HG03378 (cell line): Measurements from ENCODE around the gene C6orf89.
"Not testable (repeated sequence)": the region's sequence is repeated elsewhere in the genome, so short reads cannot be mapped to it uniquely, and the experiment has no call there.

Experiments
- ATAC-seq: cut with Tn5 transposase; IDR thresholded peaks from one replicate; pipeline ENCODE4 v1.9.1; 2021; ENCODE audit warnings: mild to moderate bottlenecking, moderate library complexity; ENCODE audit not compliant: unreplicated experiment

The C6orf89 gene

GRCh38 chr6:36945301-36945700, 59.5 kb downstream of the C6orf89 start:
- ATAC-seq = no peak

DNA sequence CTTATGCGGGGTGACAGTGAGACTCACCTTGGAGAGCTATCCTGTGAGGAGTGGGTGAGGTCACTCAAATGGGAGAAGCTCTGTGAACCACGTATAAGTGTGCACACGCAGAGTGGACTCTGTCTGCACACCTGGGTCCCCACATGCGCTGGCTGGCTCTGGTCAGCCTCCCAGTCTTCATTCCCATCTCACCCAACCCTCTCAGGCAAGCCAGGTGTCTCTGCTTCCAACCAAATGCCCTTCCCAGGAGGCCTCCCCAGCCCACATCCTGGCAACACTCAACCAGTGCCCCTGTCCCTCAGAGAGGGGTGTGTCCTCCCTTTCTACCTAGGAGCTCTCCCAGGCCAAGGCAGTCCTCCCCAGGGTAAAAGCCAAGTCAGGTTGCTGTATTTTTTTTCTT, 60.8 kb downstream of the C6orf89 start:
- ATAC-seq = no peak

DNA sequence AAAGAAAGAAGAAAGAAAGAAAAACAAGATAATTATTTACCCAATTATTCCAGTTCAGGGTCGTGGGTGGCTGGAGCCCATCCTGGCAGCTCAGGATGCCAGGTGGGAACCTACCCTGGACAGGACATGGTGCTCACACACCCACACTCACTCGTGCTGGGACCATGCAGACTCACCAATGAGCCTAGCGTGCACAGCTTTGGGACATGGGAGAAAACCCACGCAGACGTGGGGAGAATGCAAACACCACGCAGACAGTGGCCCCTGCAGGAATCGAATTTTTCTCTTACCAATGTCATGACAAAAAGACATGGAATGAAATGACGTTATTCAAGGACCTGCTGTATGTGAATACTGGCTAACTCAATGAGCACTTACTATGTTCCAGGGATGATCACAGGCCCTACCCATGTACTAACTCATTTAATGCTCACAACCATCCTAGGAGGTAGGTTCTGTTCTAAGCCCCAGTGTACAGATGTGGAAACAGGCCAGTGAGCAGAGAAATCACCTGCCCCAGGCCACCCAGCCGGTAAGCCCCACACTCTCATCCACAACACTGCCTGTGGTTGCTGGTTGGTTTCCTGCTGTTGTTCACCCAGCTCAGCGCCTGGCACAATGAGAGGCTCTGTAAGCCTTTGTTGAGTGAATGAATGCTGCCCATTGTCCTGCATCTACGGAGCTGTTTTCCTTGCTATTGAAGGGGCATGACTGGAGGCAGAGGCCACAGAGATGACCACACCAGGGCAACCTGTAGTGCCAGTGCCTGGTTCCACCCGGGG, 62.0 kb downstream of the C6orf89 start:
- no peak for ATAC-seq

DNA sequence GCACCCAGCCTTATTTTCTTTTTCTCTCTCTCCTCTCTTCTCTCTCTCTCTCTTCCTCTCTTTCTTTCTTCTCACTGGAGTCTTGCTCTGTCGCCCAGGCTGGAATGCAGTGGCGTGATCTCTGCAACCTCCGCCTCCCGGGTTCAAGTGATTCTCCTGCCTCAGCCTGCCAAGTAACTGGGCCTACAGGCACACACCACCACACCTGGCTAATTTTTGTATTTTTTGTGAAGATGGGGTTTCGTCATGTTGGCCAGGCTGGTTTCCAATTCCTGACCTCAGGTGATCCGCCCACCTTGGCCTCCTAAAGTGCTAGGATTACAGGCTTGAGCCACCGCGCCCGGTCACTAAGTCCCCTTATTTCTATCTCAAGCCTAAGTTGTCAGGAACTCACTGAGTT, 63.3 kb downstream of the C6orf89 start:
- not testable (repeated sequence) for ATAC-seq

- ATAC-seq = no peak
Measured at GRCh38 chr6:36949636-36950035, 63.9 kb downstream of the C6orf89 start.

- ATAC-seq = no peak
Measured at GRCh38 chr6:36953931-36954261, 68.1 kb downstream of the C6orf89 start.

GRCh38 chr6:36954262-36954931, 68.6 kb downstream of the C6orf89 start, which contains the start of gene PI16:
Gene PI16 (plus strand): TSS chr6:36954738. CDS start chr6:36954761, 23 bp downstream.
- no peak for ATAC-seq

DNA sequence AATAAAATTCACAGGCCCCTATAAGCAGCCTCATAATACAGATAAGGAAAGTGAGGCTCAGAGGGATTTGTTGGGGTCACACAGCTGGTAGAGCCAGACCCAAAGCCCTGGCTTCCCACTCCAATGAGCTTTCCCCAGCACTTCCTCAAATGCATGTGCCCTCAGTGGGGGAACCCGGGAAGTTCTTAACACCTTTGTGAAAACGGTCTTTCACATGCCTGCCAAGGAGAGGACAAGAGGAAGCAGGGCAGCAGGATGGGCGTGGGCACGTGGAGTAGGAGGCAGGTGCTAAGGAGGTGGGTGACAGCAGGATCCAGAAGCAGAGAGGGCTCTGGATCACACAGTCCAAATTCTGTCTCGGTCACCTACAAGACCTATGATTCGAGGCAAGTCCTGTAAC, 69.4 kb downstream of the C6orf89 start:
- ATAC-seq = no peak

- ATAC-seq = no peak
Measured at GRCh38 chr6:36955671-36956445, 70.1 kb downstream of the C6orf89 start.

DNA sequence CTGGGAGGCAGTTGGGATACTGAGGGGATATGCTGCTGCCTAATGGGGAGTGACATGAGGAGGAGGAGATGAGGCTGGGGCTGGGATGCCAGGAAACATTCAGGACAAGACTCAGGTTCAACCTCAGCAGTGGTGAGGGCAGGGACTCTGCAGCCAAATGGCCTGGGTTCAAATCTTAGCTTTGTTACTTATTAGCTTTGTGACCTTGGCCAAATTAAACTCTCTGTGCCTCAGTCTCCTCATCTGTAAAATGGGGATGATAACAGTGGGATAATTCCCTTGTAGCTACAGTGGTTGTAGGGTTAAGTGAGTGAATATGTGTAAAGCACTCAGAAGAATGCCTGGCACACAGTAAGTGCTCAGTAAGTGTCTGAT, 70.7 kb downstream of the C6orf89 start:
- no peak for ATAC-seq

DNA sequence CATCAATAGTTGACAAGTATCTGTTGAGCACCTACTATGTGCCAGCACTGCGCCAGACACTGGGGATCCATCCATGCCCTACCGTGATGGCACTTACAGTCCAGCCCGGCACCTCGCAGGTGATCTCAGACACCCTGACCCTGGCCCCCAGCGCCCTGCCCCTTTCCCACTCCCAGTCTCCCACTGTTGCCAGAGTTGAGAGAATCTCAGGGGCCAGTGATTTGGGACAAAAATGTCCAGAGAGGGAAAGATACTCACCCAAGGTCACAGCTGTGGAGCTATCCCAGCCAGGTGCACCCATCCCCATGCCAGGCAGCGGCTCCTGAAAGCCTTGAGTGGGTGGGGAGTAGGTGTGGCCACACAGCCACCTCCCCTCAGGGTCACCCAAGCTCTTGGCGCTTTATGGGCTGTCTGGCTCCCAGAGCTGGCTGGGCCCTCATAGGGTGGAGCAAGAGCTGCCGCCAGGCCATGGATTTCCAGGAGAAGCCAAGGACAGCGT, 72.1 kb downstream of the C6orf89 start:
- no peak for ATAC-seq

GRCh38 chr6:36958775-36959554, 73.2 kb downstream of the C6orf89 start:
- no peak for ATAC-seq

- ATAC-seq = no peak
Measured at GRCh38 chr6:36959555-36960250, 74.0 kb downstream of the C6orf89 start.

DNA sequence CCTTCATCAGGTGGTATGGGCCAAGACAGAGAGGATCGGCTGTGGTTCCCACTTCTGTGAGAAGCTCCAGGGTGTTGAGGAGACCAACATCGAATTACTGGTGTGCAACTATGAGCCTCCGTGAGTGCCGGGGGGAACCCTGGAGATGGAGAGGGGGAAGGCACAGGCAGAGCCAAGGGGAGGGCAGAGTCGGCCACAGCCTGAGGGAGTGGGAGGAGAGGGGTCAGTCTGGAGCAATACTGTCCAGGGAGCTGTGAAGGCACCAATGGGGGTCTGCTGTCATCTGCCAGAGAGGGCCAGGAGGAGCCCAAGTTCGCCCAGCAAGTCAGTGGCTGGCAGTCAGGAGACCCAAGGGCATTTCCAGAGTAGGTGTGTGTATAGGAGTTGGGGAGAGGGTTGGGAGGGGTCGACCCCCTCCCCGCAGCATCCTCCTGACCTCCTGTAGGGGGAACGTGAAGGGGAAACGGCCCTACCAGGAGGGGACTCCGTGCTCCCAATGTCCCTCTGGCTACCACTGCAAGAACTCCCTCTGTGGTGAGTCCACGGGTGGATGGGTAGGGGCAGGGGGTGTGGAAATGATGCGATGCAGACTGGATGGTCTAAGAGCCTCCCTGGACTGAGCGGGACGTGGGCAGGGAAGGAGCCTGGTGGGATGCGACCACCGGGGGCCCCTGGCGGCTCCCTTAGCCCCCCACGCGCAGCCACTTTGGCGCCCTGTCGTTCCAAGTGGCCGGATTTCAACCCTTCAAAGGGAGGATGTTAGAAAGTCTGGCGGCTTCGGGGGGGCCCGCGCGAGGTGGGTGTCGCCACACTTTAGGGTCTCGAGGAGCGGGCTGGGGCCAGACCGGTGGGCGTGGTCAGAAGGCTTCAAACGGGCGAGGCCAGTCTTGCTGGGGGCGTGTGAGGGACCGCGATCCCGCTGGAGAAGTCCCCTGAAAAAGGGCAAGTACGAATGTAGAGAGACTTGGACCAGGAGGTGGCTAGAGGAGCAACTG, 76.0 kb downstream of the C6orf89 start:
- no peak for ATAC-seq

GRCh38 chr6:36962874-36963273, 77.1 kb downstream of the C6orf89 start:
- no peak for ATAC-seq

DNA sequence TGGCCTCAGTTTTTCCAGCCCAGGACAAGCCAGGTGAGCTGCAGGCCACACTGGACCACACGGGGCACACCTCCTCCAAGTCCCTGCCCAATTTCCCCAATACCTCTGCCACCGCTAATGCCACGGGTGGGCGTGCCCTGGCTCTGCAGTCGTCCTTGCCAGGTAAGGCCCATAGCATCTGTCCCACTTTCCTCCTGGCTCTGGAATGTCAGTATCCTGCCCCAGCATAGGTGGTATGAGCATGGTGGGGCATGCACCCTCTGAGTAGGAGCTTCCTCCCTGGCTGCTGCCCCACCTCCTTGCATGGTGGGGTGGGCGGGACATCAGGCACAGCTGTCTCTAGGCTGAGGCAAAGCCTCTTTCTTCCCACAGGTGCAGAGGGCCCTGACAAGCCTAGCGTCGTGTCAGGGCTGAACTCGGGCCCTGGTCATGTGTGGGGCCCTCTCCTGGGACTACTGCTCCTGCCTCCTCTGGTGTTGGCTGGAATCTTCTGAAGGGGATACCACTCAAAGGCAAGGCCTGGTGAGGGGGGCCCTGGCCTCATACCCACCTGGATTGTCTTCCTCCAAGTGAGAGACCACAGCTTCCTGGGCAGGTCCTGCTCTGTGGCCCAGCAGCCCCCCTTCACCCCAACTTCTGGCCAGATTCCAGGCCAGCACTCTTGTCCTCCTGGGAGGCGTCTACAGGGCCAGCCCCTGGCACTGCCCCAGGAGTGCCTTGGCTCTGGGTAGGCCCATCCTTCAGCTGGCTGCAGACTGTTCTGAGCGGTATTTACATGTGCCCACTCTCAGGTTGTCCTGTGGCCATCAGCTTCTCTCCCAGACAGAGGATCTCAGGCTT, 77.9 kb downstream of the C6orf89 start:
- no peak for ATAC-seq

DNA sequence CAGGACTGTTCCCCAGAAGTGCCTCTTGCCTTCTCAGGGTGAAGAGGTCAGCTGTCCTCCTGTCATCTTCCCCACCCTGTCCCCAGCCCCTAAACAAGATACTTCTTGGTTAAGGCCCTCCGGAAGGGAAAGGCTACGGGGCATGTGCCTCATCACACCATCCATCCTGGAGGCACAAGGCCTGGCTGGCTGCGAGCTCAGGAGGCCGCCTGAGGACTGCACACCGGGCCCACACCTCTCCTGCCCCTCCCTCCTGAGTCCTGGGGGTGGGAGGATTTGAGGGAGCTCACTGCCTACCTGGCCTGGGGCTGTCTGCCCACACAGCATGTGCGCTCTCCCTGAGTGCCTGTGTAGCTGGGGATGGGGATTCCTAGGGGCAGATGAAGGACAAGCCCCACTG, 78.6 kb downstream of the C6orf89 start:
- ATAC-seq = no peak

- ATAC-seq = no peak
Measured at GRCh38 chr6:36964908-36965307, 79.2 kb downstream of the C6orf89 start.
